MCF 10A (cell line): Measurements from ENCODE around the gene IFT80. TPM values are rescaled to one million over a fixed set of nuclear protein-coding genes. Genes with fewer than 3 reads are reported as not detected.

Experiments used
- BruUV-seq: library from RNA; stranded (reverse); fragments of 400-500 nt; replicated peaks from 2 replicates; lab custom pipeline; 2021; lab: Mats Ljungman, UMichigan
- CTCF ChIA-PET: fragments of 300-600 bp; sonication (Branson Sonifier 250); formaldehyde crosslinking; extraction: SDS; loops from one replicate; lab custom pipeline; 2021; ENCODE audit warnings: antibody characterized with exemption, inconsistent platforms; lab: Yijun Ruan, JAX
- POLR2A ChIA-PET: fragments of 300-600, 350-650 bp; sonication (Branson Sonifier 250); formaldehyde crosslinking; extraction: SDS; loops from one replicate; lab custom pipeline; 2020; ENCODE audit warnings: antibody characterized with exemption, inconsistent platforms; lab: Yijun Ruan, JAX
- DNase-seq: peaks from one replicate; pipeline ENCODE4 v3.0.0-alpha.2; 2018; ENCODE audit not compliant: unreplicated experiment
- H3K27ac Mint-ChIP-seq: one replicate; pipeline ENCODE4 v1.8.0; 2022; ENCODE audit warnings: mild to moderate bottlenecking, low read depth, mixed read lengths; ENCODE audit not compliant: unreplicated experiment
- H3K27me3 Mint-ChIP-seq: one replicate; pipeline ENCODE4 v1.8.0; 2022; ENCODE audit warnings: mixed read lengths; ENCODE audit not compliant: insufficient read depth, unreplicated experiment
- H3K36me3 Mint-ChIP-seq: one replicate; pipeline ENCODE4 v1.8.0; 2022; ENCODE audit warnings: mild to moderate bottlenecking, moderate library complexity, mixed read lengths; ENCODE audit not compliant: insufficient read depth, unreplicated experiment
- H3K4me1 Mint-ChIP-seq: one replicate; pipeline ENCODE4 v1.8.0; 2022; ENCODE audit warnings: mixed read lengths; ENCODE audit not compliant: insufficient read depth, unreplicated experiment
- H3K4me3 Mint-ChIP-seq: one replicate; pipeline ENCODE4 v1.8.0; 2022; ENCODE audit warnings: mild to moderate bottlenecking, moderate library complexity, mixed read lengths; ENCODE audit not compliant: unreplicated experiment
- H3K9me3 Mint-ChIP-seq: one replicate; pipeline ENCODE4 v1.8.0; 2022; ENCODE audit warnings: mixed read lengths; ENCODE audit not compliant: unreplicated experiment
- CTCF ChIP-seq: fragments of 200-600 bp; IDR thresholded peaks from one replicate; pipeline ENCODE4 v1.8.0; 2022; ENCODE audit warnings: antibody characterized with exemption, mild to moderate bottlenecking; ENCODE audit not compliant: unreplicated experiment
- intact Hi-C: fragments of 100-400 bp; cut with micrococcal nuclease; formaldehyde crosslinking; loops from 2 replicates; pipeline ENCODE4 v1.14.1; 2022
- total RNA-seq: library from RNA; stranded (reverse); gene quantifications from 2 replicates; pipeline ENCODE4 v1.2.3, GENCODE V29; 2022

The IFT80 gene
- total RNA-seq, 1 experiment from 2014 or later: 22.6 TPM

GRCh38 chr3:160417311-160417710 is 18.3 kb upstream of the IFT80 start:
- POLR2A ChIA-PET: interaction anchor here (0.6 to 2.0 kb wide), 5 partner anchors 9 to 53 kb away, joined by 3 to 7 read pairs (median 4); partner anchors contain the start of gene TRIM59
- peaks cover 79% of the 10 kb centered on the region for H3K36me3 Mint-ChIP-seq

GRCh38 chr3:160413613-160414248 is 14.7 kb upstream of the IFT80 start:
- H3K36me3 Mint-ChIP-seq: peaks cover 62% of the 10 kb centered on the region
- CTCF ChIA-PET: interaction anchor here (0.5 to 4.6 kb wide), 34 partner anchors 10 to 652 kb away, joined by 3 to 53 read pairs (median 4); partner anchors contain the start of gene IFT80
- no peak overlapping the region for H3K27ac Mint-ChIP-seq
- POLR2A ChIA-PET: interaction anchor here (0.9 to 6.8 kb wide), 4 partner anchors 11 to 35 kb away, joined by 3 to 70 read pairs (median 34); partner anchors contain the start of genes IFT80, SMC4 and TRIM59
- intact Hi-C loops: loop anchor here (1.0 to 10.0 kb wide), 4 partner anchors 71 to 381 kb away; partner anchors contain the start of gene C3orf80
- peaks cover 18% of the 10 kb centered on the region for H3K4me1 Mint-ChIP-seq
- peak; percentile 79 for DNase-seq
- peaks cover 2% of the 10 kb centered on the region for H3K9me3 Mint-ChIP-seq
- peak; percentile 78 for TF ChIP-seq CTCF
- no peak overlapping the region for H3K4me3 Mint-ChIP-seq
- BruUV-seq: no TSS peak
- H3K27me3 Mint-ChIP-seq: no peaks in the 10 kb centered on the region

More at GRCh38 chr3:160417311-160417710, 18.3 kb upstream of the IFT80 start:
- no peak for TF ChIP-seq CTCF
- Mint-ChIP-seq H3K27me3 (no peaks in the 10 kb centered on the region), H3K4me1 (peaks cover 17% of the 10 kb centered on the region), H3K9me3 (no peaks in the 10 kb centered on the region), H3K4me3 (no peak overlapping the region), H3K27ac (peak overlapping the region; percentile 12)
- CTCF ChIA-PET: interaction anchor here (0.7 to 1.3 kb wide), 5 partner anchors 16 to 254 kb away, joined by 3 to 5 read pairs (median 4); no protein-coding TSS in a partner anchor
- DNase-seq: no peak
- no TSS peak for BruUV-seq
- intact Hi-C loops: loop anchor here (10.0 kb wide), 1 partner anchor 193 kb away; the partner anchor contains the start of gene C3orf80

GRCh38 chr3:160412477-160412876 is 13.5 kb upstream of the IFT80 start:
- H3K27me3 Mint-ChIP-seq: no peaks in the 10 kb centered on the region
- no TSS peak for BruUV-seq
- H3K4me1 Mint-ChIP-seq: peaks cover 23% of the 10 kb centered on the region
- TF ChIP-seq CTCF: no peak
- intact Hi-C loops: loop anchor here (5.0 to 10.0 kb wide), 2 partner anchors 70 to 188 kb away; partner anchors contain the start of gene C3orf80
- ChIA-PET CTCF (interaction anchor here (0.6 to 4.6 kb wide), 20 partner anchors 10 to 591 kb away, joined by 3 to 53 read pairs (median 5); partner anchors contain the start of gene IFT80), POLR2A (interaction anchor here (0.9 to 6.8 kb wide), 3 partner anchors 9 to 14 kb away, joined by 3 to 70 read pairs (median 61); partner anchors contain the start of genes IFT80 and SMC4)
- DNase-seq: no peak
- peaks cover 8% of the 10 kb centered on the region for H3K9me3 Mint-ChIP-seq
- H3K4me3 Mint-ChIP-seq: no peak overlapping the region
- H3K36me3 Mint-ChIP-seq: peaks cover 63% of the 10 kb centered on the region
- peak overlapping the region; percentile 69 for H3K27ac Mint-ChIP-seq
